K562 (cell line): ENCODE results near the gene RBM15. TPM values are rescaled to one million over a fixed set of nuclear protein-coding genes. Genes with fewer than 3 reads are reported as not detected.

Experiments used
- ATAC-seq: fragments of 200-7000 bp; cut with Tn5 transposase; 3 replicates; pipeline ENCODE4 v1.9.1; 2020; ENCODE audit warnings: moderate library complexity
- BruUV-seq: library from RNA; stranded (reverse); fragments of 400-500 nt; replicated peaks from 2 replicates; lab custom pipeline; 2021; lab: Mats Ljungman, UMichigan
- CTCF ChIA-PET: fragments of 300-600 bp; formaldehyde crosslinking; extraction: SDS; loops from one replicate; lab custom pipeline; 2021; ENCODE audit warnings: low intra/inter-chr PET ratio; lab: Yijun Ruan, JAX
- POLR2A ChIA-PET: fragments of 300-600, 350-650 bp; sonication (Branson Sonifier 250); formaldehyde crosslinking; extraction: SDS; loops from one replicate; lab custom pipeline; 2021; ENCODE audit warnings: antibody characterized with exemption, inconsistent platforms; lab: Yijun Ruan, JAX
- DNase-seq, 4 experiments: peaks; one replicate each; pipeline versions ENCODE4 v3.0.0 to v3.0.0-alpha.2; 2011 to 2018; ENCODE audit warnings: low spot score in 3 of 4, mixed read lengths in 3 of 4; ENCODE audit errors: extremely low read depth in 1 of 4
- FAIRE-seq: peaks from 2 replicates; lab custom pipeline; 2011; peaks lifted over from hg19 to GRCh38; lab: Jason Lieb, UNC
- H2AFZ ChIP-seq: 2 replicates; pipeline ENCODE4 v1.6.0; 2011; ENCODE audit warnings: low read depth, low read length, control low read depth, inconsistent platforms
- H3K27ac ChIP-seq: fragments of 200-600 bp; 3 replicates; pipeline ENCODE4 v1.8.0; 2011; ENCODE audit warnings: low read depth, mild to moderate bottlenecking, control low read depth, inconsistent platforms, low read length, moderate library complexity, mixed read lengths; ENCODE audit errors: extremely low read depth
- H3K27me3 ChIP-seq, 2 experiments: fragments of 300-600 bp in 1 of 2; 2 replicates in 1 of 2; 3 replicates in 1 of 2; pipeline versions ENCODE4 v1.6.0 to v1.8.0; 2011; ENCODE audit warnings: inconsistent platforms in 2 of 2, low read length in 2 of 2, mild to moderate bottlenecking in 1 of 2, mixed read lengths in 1 of 2, moderate library complexity in 1 of 2; ENCODE audit not compliant: control insufficient read depth in 2 of 2, insufficient read depth in 2 of 2
- H3K36me3 ChIP-seq: fragments of 300-600 bp; 3 replicates; pipeline ENCODE4 v1.8.0; 2011; ENCODE audit warnings: mild to moderate bottlenecking, low read length, inconsistent platforms; ENCODE audit not compliant: control insufficient read depth, insufficient read depth
- H3K4me1 ChIP-seq, 2 experiments: fragments of 200-600 bp in 1 of 2; replicated peaks in 1 of 2; 2 replicates in 1 of 2; 3 replicates in 1 of 2; pipeline versions ENCODE4 v1.5.1 to v1.8.0; 2011; ENCODE audit warnings: inconsistent platforms in 2 of 2, low read length in 2 of 2, mild to moderate bottlenecking in 1 of 2, mixed read lengths in 1 of 2, moderate library complexity in 1 of 2; ENCODE audit not compliant: control insufficient read depth in 2 of 2, insufficient read depth in 2 of 2
- H3K4me2 ChIP-seq: 2 replicates; pipeline ENCODE4 v1.6.1; 2011; ENCODE audit warnings: low read length, control low read depth, inconsistent platforms, mixed read lengths; ENCODE audit not compliant: insufficient read depth
- H3K4me3 ChIP-seq: fragments of 200-600 bp; sonication (generic), shearing (Covaris generic); 2 replicates; pipeline ENCODE4 v1.5.1; 2016; ENCODE audit warnings: control low read depth, inconsistent platforms
- H3K79me2 ChIP-seq: fragments of 200-600 bp; 3 replicates; pipeline ENCODE4 v1.8.0; 2011; ENCODE audit warnings: low read length, inconsistent platforms; ENCODE audit not compliant: control insufficient read depth, insufficient read depth
- H3K9ac ChIP-seq, 2 experiments: 2 replicates each; pipeline versions ENCODE4 v1.6.0 to v1.6.1; 2011; ENCODE audit warnings: low read depth in 2 of 2, low read length in 2 of 2, control low read depth in 1 of 2, inconsistent platforms in 1 of 2, mild to moderate bottlenecking in 1 of 2, mixed read lengths in 1 of 2; ENCODE audit not compliant: insufficient read depth in 1 of 2
- H3K9me1 ChIP-seq: one replicate; pipeline ENCODE4 v1.6.0; 2011; ENCODE audit warnings: inconsistent platforms, mild to moderate bottlenecking, low read length, moderate library complexity; ENCODE audit not compliant: control insufficient read depth, insufficient read depth
- H3K9me3 ChIP-seq: replicated peaks from 2 replicates; pipeline ENCODE4 v1.5.1; 2011; ENCODE audit warnings: low read depth, low read length, inconsistent platforms; ENCODE audit not compliant: control insufficient read depth, insufficient read depth
- H4K20me1 ChIP-seq: replicated peaks from 2 replicates; pipeline ENCODE4 v1.6.1; 2011; ENCODE audit warnings: low read length, inconsistent platforms, mixed read lengths; ENCODE audit not compliant: control insufficient read depth, insufficient read depth
- JUND ChIP-seq, 2 experiments: IDR thresholded peaks; 2 replicates in 1 of 2; 3 replicates in 1 of 2; pipeline ENCODE4 v1.6.1; 2011; ENCODE audit warnings: borderline replicate concordance in 2 of 2, low read depth in 2 of 2, low read length in 2 of 2, improper control_type of control experiment in 1 of 2, missing biosample characterization in 1 of 2, missing genetic modification characterization in 1 of 2, missing genetic modification reagents in 1 of 2
- ZNF384 ChIP-seq: IDR thresholded peaks from 2 replicates; pipeline ENCODE4 v1.6.1; 2012; ENCODE audit warnings: low read depth, low read length, improper control_type of control experiment
- WGBS: fragments of 100-300 bp; shearing (Covaris generic); methylation state at CpG from one replicate; pipeline ENCODE4 v1.1.6; 2016; ENCODE audit warnings: low coverage, mixed read lengths; ENCODE audit not compliant: insufficient coverage; ENCODE audit errors: missing lambda C conversion rate; 5-methylcytosine and 5-hydroxymethylcytosine counted together
- in situ Hi-C: fragments of 300-500 bp; cut with MboI; formaldehyde crosslinking; loops from 4 replicates; pipeline ENCODE4 v1.15.0; 2018; ENCODE audit warnings: inconsistent platforms, mixed read lengths
- intact Hi-C: fragments of 100-400 bp; cut with micrococcal nuclease; formaldehyde crosslinking; loops from 2 replicates; pipeline ENCODE4 v1.14.2; 2022
- polyA plus RNA-seq, 8 experiments: library from polyadenylated mRNA; depleted of rRNA in 4 of 8; stranded (reverse) in 5 of 8; unstranded in 3 of 8; fragments of >200 nt; fragmentation: Nextera tagmentation in 2 of 8; fragmentation: Illumina TruSeq in 1 of 8; extraction: Ambion mirVana in 2 of 8; extraction: Trizol in 1 of 8; gene quantifications; 2 replicates each; pipeline versions ENCODE4 v1.2.1 to v1.2.3, GENCODE V29; 2011 to 2014; ENCODE audit warnings: inconsistent platforms in 1 of 8, missing spikeins in 1 of 8
- total RNA-seq, 7 experiments: library from RNA; depleted of rRNA in 6 of 7; stranded (reverse); fragments of >200 nt in 6 of 7; fragmentation: Illumina TruSeq in 2 of 7; extraction: Trizol in 2 of 7; gene quantifications; 2 replicates each; pipeline versions ENCODE4 v1.2.1 to v1.2.3, GENCODE V29; 2011 to 2021; ENCODE audit warnings: low replicate concordance in 1 of 7
- TF ChIP-seq, protein P1 (sequence below), 2 experiments: fragments of 450-650 bp in 1 of 2; IDR thresholded peaks; 2 replicates each; pipeline ENCODE4 v1.6.1; 2011 to 2017; ENCODE audit warnings: low read depth in 2 of 2, antibody characterized with exemption in 1 of 2, borderline replicate concordance in 1 of 2, low read length in 1 of 2, mild to moderate bottlenecking in 1 of 2, mixed read lengths in 1 of 2; ENCODE audit not compliant: control insufficient read depth in 1 of 2
- TF ChIP-seq, protein P2 (sequence below), 2 experiments: fragments of 450-650 bp in 1 of 2; sonication (generic) in 1 of 2; formaldehyde crosslinking in 1 of 2; IDR thresholded peaks in 1 of 2; conservative IDR thresholded peaks in 1 of 2; 2 replicates each; pipeline versions ENCODE4 v1.6.1 to v1.8.1; 2016 to 2023; ENCODE audit warnings: mild to moderate bottlenecking in 2 of 2, moderate library complexity in 2 of 2, inconsistent platforms in 1 of 2, missing genetic modification reagents in 1 of 2

Gene RBM15
- total and polyA plus RNA-seq, 9 of the 15 experiments (the other 6 are each of a cell fraction or from before 2014, with no cell fraction given), result 2.4 to 63.4 (median 28.2) TPM

DNA sequence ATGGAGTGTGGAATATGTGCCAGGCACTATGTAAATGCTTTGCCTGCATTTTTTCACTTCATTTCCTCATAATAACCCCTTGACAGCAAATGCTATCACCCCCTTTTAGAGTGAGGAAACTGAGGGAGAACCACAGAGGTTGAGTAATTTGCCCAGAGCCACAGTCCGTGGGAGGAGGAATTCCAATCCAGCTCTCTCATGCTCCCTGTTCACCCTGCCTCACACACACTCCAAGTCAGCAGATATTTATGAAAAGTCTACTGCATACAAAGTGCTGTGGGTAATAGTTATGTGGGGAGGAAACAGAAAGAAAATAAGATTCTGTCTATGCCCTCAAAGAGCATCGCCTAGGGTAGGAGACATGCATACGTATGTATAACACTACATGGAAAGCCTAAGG lies 30.9 kb upstream of the RBM15 start (continued):
- TF ChIP-seq, protein P1, sequence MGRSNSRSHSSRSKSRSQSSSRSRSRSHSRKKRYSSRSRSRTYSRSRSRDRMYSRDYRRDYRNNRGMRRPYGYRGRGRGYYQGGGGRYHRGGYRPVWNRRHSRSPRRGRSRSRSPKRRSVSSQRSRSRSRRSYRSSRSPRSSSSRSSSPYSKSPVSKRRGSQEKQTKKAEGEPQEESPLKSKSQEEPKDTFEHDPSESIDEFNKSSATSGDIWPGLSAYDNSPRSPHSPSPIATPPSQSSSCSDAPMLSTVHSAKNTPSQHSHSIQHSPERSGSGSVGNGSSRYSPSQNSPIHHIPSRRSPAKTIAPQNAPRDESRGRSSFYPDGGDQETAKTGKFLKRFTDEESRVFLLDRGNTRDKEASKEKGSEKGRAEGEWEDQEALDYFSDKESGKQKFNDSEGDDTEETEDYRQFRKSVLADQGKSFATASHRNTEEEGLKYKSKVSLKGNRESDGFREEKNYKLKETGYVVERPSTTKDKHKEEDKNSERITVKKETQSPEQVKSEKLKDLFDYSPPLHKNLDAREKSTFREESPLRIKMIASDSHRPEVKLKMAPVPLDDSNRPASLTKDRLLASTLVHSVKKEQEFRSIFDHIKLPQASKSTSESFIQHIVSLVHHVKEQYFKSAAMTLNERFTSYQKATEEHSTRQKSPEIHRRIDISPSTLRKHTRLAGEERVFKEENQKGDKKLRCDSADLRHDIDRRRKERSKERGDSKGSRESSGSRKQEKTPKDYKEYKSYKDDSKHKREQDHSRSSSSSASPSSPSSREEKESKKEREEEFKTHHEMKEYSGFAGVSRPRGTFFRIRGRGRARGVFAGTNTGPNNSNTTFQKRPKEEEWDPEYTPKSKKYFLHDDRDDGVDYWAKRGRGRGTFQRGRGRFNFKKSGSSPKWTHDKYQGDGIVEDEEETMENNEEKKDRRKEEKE (IDR thresholded peaks at IDR 0.05; ENCODE audit: borderline replicate concordance in 1 of 2, control insufficient read depth in 1 of 2, low read depth in 2 of 2, low read length in 1 of 2), result no peak

DNA sequence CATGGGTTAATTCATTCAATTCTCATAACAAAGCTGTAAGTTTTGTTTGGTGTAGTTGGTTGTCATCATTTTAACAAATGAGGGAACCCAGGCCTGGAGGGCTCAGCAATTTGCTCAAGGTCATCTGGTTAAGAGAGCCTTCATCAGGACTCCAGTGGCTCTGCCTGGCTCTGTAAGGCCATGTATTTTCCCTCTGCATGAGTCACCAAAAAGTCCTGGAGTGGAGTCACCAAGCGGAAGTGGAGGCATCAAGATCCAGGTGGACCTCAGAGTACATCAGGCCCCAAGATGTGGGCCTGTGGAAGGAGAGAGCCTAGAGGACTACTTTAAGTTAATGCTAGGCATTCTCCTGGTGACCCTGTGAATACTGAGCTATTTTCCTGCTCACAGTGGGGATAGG lies 30.0 kb upstream of the RBM15 start:
- no peak overlapping the region for H3K9ac ChIP-seq
- no peaks in the 10 kb centered on the region for H3K4me1 ChIP-seq
- TF ChIP-seq, protein P2, sequence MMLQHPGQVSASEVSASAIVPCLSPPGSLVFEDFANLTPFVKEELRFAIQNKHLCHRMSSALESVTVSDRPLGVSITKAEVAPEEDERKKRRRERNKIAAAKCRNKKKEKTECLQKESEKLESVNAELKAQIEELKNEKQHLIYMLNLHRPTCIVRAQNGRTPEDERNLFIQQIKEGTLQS (IDR thresholded peaks at IDR 0.05), result peak; percentile 29; the same call in 1 of the 2 replicates
- TF ChIP-seq, protein P2 (CRISPR knock-in tag; conservative IDR thresholded peaks at IDR 0.05), result no peak
- 0 out of 2 replicates have a peak, but pooled peaks have one; percentile 23 for TF ChIP-seq JUND (IDR thresholded peaks at IDR 0.05; ENCODE audit: borderline replicate concordance, low read depth, low read length)
- TF ChIP-seq JUND (tag; IDR thresholded peaks at IDR 0.05; ENCODE audit: borderline replicate concordance, low read depth, low read length), result no peak; the same call in 2 of the 3 replicates
- TF ChIP-seq ZNF384, result no peak
- peaks cover 5 to 34% of the 10 kb centered on the region in 2 experiments; a peak in 4 of 5 replicates for H3K27me3 ChIP-seq
- in situ Hi-C loops, result no loop called here
- no peak overlapping the region for H3K4me3 ChIP-seq
- WGBS, result 16% methylated on average over 1 of the region's 1 CpG
- CTCF ChIA-PET, result interaction anchor here (2.0 kb wide), 1 partner anchor 107 kb away, joined by 5 read pairs; no protein-coding TSS in a partner anchor
- no peak overlapping the region for H3K4me2 ChIP-seq
- H4K20me1 ChIP-seq, result peaks cover 17% of the 10 kb centered on the region; the same call in 1 of the 2 replicates
- H3K27ac ChIP-seq, result no peak overlapping the region
- intact Hi-C loops, result no loop called here
- no peaks in the 10 kb centered on the region for H3K9me1 ChIP-seq
- ATAC-seq (no peak; the same call in 2 of the 3 replicates), FAIRE-seq (no peak), DNase-seq (peak in 1 of 4 experiments; percentile 18)
- H2AFZ ChIP-seq, result no peak overlapping the region
- BruUV-seq, result no TSS peak
- H3K36me3 ChIP-seq, result no peaks in the 10 kb centered on the region
- no peaks in the 10 kb centered on the region for H3K79me2 ChIP-seq
- no peaks in the 10 kb centered on the region for H3K9me3 ChIP-seq
- POLR2A ChIA-PET, result interaction anchor here (0.7 to 1.5 kb wide), 2 partner anchors 37 to 84 kb away, joined by 3 read pairs; no protein-coding TSS in a partner anchor
